Lower lobe of right lung (tissue), 2 donors: ENCODE data around the gene ATP6V1G3. TPM values are rescaled to one million over a fixed set of nuclear protein-coding genes. Genes with fewer than 3 reads are reported as not detected.

Experiments used
- ATAC-seq, 2 donors: fragments of 200-7000 bp; cut with Tn5 transposase; one replicate each; pipeline ENCODE4 v1.9.1; 2020 to 2022; ENCODE audit warnings: mild to moderate bottlenecking in 2 of 2, moderate library complexity in 2 of 2
- DNase-seq: peaks from one replicate; pipeline ENCODE4 v3.0.0-alpha.2; 2020
- H3K27ac ChIP-seq: fragments of 200-600 bp; one replicate; pipeline ENCODE4 v1.8.0; 2022
- H3K27me3 ChIP-seq: fragments of 200-600 bp; one replicate; pipeline ENCODE4 v1.8.0; 2022; ENCODE audit warnings: low read depth
- H3K36me3 ChIP-seq: fragments of 200-600 bp; one replicate; pipeline ENCODE4 v1.8.0; 2022; ENCODE audit warnings: mild to moderate bottlenecking
- H3K4me1 ChIP-seq: fragments of 200-600 bp; one replicate; pipeline ENCODE4 v1.8.0; 2022
- H3K4me3 ChIP-seq: fragments of 200-600 bp; one replicate; pipeline ENCODE4 v1.8.0; 2022; ENCODE audit warnings: mild to moderate bottlenecking
- H3K9me3 ChIP-seq: fragments of 200-600 bp; one replicate; pipeline ENCODE4 v1.8.0; 2022
- CTCF ChIP-seq: fragments of 200-600 bp; IDR thresholded peaks from one replicate; pipeline ENCODE4 v1.8.0; 2022; ENCODE audit warnings: antibody characterized with exemption, mild to moderate bottlenecking
- intact Hi-C: fragments of 100-400 bp; cut with DNase I; formaldehyde crosslinking; loops from one replicate; pipeline ENCODE4 v1.11.0; 2022
- total RNA-seq: library from RNA; stranded (reverse); fragmentation: NEBNext Ultra II Directional; extraction: Animal tissue kit (Norgen Biotek cat#: 25700); gene quantifications from one replicate; pipeline ENCODE4 v1.2.1, GENCODE V29; 2021
- donor health status: DM: no; HTN: yes; CAD: no; lungs with severe emphysema.

ATP6V1G3 gene
- total RNA-seq, 1 donor from 2014 or later = not detected

- DNase-seq (no peak), ATAC-seq (no peak)
- no peaks in the 10 kb centered on the region for H3K36me3 ChIP-seq
- no peaks in the 10 kb centered on the region for H3K9me3 ChIP-seq
- TF ChIP-seq CTCF = no peak
- no peak overlapping the region for H3K27ac ChIP-seq
- no peaks in the 10 kb centered on the region for H3K4me1 ChIP-seq
- no peak overlapping the region for H3K4me3 ChIP-seq
- no peaks in the 10 kb centered on the region for H3K27me3 ChIP-seq
- intact Hi-C loops = no loop called here
Observed at GRCh38 chr1:198575292-198575691, 34.8 kb upstream of the ATP6V1G3 start.

- Histone ChIP-seq H3K27ac (no peak overlapping the region), H3K9me3 (no peaks in the 10 kb centered on the region), H3K36me3 (no peaks in the 10 kb centered on the region), H3K4me1 (no peaks in the 10 kb centered on the region), H3K4me3 (no peak overlapping the region), H3K27me3 (no peaks in the 10 kb centered on the region)
- ATAC-seq = no peak
- intact Hi-C loops = no loop called here
- no peak for TF ChIP-seq CTCF
- DNase-seq = no peak
Observed at GRCh38 chr1:198574325-198574724, 33.8 kb upstream of the ATP6V1G3 start.

- TF ChIP-seq CTCF = no peak
- ATAC-seq = no peak
Observed at GRCh38 chr1:198564716-198565115, 24.2 kb upstream of the ATP6V1G3 start.

GRCh38 chr1:198564157-198564556, 23.7 kb upstream of the ATP6V1G3 start:
- DNase-seq (no peak), ATAC-seq (no peak)
- intact Hi-C loops = no loop called here
- no peaks in the 10 kb centered on the region for H3K27me3 ChIP-seq
- H3K9me3 ChIP-seq = no peaks in the 10 kb centered on the region
- H3K4me3 ChIP-seq = no peak overlapping the region
- H3K36me3 ChIP-seq = no peaks in the 10 kb centered on the region
- no peak for TF ChIP-seq CTCF
- no peak overlapping the region for H3K27ac ChIP-seq
- no peaks in the 10 kb centered on the region for H3K4me1 ChIP-seq

More at GRCh38 chr1:198564716-198565115, 24.2 kb upstream of the ATP6V1G3 start:
- Histone ChIP-seq H3K27ac (no peak overlapping the region), H3K4me3 (no peak overlapping the region), H3K36me3 (no peaks in the 10 kb centered on the region), H3K27me3 (no peaks in the 10 kb centered on the region), H3K9me3 (no peaks in the 10 kb centered on the region), H3K4me1 (no peaks in the 10 kb centered on the region)
- no peak for DNase-seq
- intact Hi-C loops = no loop called here

- no peaks in the 10 kb centered on the region for H3K36me3 ChIP-seq
Observed at GRCh38 chr1:198563583-198563982, 23.1 kb upstream of the ATP6V1G3 start.

More at GRCh38 chr1:198563583-198563982, 23.1 kb upstream of the ATP6V1G3 start:
- Histone ChIP-seq H3K4me1 (no peaks in the 10 kb centered on the region), H3K27ac (no peak overlapping the region), H3K4me3 (no peak overlapping the region), H3K27me3 (no peaks in the 10 kb centered on the region), H3K9me3 (no peaks in the 10 kb centered on the region)
- intact Hi-C loops = no loop called here
- no peak for TF ChIP-seq CTCF
- ATAC-seq (no peak), DNase-seq (no peak)
